Stimulated activated CD8-positive, alpha-beta memory T cell treated with anti-CD3 and anti-CD28 coated beads, Interleukin-7, amount 100 ng/mL, for 4 hours (primary cell): ENCODE results near the gene PACS2.

Source experiments
- DNase-seq, 2 donors: peaks; one replicate each; pipeline ENCODE4 v3.0.0-alpha.2; 2020; ENCODE audit warnings: low read depth in 2 of 2

The PACS2 gene

DNA sequence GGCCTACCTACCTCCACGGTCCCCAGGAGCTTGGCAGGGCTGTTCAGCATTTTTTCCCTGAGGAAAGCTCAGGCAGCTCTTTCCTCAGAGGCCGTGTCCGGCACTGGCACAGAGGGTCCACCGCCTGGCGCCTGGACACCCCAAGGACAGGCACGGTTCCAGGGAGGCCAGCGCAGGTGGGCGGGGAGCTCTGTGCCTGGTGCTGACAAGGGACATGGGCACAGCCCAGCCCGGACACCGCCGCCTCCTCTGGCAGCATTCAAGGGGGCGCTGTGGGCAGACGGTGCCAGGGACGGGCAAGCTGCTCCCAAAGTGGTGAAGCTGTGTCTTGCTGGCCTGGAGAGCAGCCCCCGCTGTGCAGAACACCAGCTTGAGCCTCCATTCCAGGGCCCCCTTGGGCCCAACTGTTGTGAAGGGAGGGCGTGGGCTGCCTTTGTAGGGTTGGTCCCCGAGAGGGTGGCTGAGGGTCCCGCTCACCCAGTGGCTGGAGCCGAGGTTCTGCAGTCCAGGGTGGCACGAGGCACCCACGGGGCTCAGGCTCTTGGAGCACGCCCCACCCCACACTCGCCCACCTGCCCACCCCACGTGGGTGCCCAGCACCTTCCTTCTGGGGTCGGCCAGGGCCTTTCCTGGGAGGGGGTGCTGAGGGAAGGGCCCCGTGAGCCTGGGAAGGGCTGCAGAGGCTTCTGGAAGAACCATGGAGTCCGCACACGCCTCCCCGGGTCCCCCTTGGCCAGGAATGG is 54.5 kb downstream of the PACS2 start:
- no peak for DNase-seq

DNA sequence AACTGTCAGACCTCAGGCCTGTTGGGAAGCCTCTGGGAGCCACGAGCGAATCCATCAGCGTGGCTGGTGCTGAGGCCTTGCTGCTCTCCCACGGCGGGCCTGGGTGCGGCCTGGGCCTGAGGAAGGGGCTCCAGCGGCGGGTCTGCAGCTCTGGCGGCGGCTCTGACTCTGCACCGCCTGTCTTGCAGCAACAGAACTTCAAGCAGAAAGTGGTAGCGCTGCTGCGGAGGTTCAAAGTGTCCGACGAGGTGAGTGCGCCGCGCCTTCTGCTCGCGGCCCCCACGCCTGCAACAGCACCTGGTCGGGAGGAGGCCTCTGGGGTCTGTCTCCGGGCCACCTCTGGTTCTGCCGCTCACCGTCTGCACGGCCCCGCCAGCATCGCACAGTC is 55.1 kb downstream of the PACS2 start:
- no peak for DNase-seq

DNA sequence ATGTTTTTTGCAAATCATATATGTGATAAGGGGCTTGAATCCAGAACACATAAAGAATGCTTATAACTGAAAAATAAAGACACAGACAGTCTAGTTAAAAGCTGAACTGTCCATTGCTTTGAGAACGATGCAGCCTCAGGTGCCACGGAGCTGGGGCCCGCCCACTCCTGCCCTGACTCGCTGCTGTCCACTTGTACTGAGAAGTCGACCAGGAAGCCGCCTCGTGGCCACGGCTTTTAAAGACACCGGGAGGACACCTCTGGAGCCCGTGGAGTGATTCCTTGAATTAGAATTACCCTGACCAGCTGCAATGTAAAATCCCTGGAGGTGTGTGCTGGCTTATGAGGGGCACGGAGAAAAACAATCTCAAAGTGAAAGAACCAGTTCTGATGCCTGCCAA is 59.8 kb downstream of the PACS2 start:
- DNase-seq: no peak

DNA sequence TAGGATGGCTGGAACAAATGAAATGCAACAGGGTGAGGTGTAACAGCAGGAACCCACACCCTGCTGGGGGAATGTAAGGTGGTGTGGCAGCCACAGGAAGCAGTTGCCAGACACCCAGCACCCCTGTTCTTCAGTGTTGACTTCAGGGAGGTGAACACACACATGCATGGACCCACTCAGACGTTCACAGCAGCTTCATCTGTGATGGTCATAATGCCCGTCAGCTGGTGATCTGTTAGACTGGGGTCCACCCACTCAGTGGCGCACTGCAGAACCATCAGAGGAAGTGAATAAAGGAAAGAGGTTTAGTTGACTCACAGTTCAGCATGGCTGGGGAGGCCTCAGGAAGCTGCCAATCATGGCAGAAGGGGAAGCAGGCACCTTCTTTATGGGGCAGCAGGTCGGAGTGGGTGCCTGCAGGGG is 61.1 kb downstream of the PACS2 start:
- peak; percentile 26 for DNase-seq

DNA sequence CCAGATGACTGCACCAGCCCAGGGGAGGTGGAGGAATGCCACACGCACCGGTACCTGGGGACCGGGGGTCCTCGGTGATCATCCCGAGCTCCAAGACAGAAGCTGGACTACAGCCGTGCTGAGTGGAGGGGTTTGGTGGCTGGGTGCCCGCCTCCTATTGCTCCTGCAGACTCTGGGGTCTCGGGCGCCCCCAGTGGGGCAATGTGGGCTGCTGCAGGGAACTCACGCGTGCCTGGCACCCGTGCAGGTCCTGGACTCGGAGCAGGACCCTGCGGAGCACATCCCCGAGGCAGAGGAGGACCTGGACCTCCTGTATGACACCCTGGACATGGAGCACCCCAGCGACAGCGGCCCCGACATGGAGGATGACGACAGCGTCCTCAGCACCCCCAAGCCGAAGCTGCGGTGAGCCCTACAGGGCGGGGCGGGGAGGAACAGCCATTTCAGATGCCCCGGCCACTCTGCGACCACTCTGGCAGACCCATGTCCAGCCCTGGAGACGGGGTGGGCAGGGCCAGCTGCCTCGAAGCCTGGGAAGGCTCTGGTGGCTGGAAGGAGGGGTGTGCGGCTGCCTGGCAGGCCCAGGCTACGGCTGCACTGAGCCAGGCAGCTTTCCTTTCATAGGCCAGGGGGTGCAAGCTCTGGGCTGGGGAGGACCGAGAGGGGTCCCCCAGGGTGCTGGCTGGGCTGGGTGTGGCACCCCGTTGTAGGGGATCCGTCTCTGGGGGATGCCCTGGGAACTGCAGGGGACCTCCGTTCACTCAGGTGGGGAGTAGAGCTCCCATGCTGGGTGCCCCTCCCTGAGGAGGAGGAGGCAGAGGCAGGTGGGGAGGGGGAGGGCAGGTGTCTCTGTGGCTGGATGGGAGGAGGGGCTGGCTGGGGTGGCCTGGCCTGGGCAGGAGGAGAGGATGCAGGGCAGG is 62.2 kb downstream of the PACS2 start:
- no peak for DNase-seq

DNA sequence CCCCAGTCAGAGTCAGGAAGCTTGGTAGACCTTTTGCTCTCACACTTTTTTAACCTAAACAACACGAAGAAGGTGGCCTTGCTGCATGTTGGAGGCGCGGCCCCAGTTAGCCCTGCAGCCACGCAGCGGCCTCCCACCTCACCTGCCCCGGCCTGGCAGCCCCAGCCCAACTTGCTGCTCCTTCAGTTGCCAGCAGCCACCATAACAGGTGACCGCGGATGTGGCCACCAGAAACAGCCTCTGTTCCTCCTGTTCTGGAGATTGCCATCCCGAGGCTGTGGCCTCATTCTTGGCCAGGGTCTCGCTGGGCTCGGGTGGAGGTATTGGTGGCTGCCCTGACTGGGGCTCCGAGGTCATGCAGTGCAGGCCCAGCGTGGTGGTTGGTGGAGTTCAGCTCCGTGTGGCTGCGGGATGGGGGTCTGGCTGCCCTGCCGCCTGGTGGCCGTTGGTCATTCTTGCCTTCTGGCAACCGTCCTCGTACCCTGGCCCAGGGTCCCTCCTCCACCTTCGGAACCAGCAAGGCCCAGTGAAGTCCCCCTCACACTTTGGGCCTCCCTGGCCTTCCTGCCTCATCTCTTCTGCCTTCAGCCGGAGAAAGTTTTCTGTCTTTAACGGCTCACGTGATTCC is 63.1 kb downstream of the PACS2 start:
- no peak for DNase-seq

DNA sequence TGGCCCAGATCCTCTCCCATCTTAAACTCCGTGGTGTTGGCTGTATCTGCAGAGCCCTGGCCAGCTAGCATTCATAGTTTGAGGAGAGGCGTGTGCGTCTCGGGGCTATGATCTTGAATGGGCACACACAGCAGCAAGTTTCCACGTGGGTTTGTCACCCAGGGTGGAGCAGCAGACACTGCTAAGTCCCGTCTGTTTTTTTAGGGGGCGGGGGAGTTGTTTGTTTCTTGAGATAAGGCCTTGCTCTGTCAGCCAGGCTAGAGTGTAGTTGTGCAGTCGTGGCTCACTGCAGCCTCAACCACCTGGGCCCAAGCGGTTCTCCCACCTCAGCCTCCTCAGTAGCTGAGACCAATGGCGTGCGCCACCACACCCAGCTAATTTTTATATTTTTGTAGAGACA is 63.7 kb downstream of the PACS2 start:
- no peak for DNase-seq

DNA sequence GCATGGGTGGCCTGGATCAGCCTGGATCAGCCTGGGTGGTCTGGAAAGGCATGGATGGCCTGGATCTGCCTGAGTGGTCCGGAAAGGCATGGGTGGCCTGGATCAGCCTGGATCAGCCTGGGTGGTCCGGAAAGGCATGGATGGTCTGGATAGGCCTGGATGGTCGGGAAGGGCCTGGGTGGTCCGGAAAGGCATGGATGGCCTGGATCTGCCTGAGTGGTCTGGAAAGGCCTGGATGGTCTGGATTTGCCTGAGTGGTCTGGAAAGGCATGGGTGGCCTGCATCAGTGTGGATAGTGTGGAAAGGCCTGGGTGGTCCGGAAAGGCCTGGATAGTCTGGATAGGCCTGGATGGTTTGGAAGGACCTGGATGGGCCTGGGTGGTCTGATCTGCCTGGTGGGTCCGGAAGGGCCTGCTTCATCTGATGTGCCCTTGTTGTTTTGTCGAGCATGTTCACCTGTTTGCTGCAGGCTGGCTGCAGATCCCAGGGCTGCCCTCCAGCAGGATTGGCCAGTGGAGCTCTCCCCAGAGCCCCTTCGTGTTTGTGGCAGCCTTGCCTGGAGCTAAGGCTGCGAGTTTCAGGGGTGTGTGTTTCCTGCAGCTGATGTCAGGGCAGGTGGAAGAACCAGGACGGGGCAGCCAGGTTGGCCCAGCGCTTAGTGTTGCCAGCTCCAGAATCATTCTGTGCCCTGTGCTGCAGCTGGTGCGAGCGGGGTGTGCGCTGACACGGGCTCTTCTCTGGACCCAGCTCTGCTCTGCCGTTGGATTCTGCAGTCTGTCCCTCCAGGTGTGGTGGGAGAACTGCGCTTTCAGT is 64.5 kb downstream of the PACS2 start:
- no peak for DNase-seq

DNA sequence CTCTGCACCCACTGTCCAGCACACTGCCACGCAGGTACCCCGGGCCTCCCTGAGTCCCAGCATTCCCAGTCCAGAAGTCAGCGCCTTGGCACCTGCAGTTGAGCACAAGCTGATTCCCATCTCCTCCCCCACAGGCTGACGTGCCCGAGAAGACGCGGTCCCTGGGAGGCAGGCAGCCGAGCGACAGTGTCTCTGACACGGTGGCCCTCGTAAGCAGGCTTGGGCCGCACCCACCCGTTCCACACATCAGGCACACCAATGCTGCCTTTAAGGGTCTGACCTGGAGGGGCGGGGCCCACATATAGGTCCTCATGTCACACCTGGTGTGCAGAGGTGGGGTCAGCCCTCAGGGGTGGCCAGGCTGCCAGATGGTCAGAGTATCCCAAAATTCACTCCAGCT is 65.4 kb downstream of the PACS2 start:
- DNase-seq: no peak

DNA sequence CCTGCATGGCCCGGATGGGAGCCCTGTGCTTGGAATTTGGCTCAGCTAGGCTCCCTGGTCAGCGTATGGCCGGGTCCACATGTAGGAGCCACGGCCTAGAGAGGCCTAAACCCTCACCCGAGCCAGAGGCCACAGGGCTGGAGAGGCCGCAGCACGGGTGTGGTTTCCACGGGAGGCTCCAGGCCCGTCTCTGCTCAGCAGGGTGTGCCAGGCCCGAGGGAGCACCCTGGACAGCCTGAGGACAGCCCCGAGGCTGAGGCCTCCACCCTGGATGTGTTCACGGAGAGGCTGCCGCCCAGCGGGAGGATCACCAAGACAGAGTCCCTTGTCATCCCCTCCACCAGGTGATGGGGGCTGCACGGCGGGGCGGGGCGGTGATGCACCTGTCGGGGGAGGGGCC is 66.2 kb downstream of the PACS2 start:
- DNase-seq: no peak

DNA sequence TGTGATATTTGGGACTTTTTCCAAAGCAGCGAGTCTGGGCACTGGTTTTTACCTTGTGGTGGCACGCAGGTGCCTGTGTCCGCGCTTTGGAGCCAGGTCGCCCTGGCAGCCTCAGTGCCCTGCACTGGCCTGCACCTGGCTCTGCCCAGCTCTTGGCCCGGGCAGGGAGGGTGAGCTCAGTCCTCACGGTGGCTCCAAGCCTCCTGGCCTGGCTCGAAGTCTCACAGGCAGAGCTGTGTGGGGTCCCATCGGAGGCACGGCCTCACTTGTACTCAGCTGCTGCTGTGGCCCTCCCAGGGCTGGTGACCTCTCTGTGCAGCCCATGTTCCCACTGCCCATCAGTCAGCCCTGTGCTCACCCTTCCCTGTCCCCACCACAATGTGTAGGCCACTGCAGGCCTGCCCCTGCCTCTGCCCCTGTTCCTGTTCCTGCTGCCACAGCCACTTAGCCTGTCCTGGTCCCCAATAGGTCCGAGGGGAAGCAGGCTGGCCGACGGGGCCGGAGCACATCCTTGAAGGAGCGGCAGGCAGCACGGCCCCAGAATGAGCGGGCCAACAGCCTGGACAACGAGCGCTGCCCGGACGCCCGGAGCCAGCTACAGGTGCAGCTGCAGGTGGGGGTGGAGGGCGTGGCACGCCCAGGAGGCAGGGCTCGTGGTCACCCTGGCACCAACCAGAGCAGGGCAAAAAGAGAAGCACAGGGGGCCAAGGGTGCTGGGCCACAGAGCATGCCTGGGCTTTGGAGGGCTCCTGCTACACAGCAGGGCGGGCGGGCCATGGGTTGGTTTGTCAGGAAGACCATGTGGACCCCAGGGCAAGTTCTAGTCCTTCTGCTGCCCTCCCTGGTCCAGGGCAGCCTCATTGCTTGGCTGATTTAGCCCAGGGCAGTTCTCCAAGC is 67.1 kb downstream of the PACS2 start:
- no peak for DNase-seq

DNA sequence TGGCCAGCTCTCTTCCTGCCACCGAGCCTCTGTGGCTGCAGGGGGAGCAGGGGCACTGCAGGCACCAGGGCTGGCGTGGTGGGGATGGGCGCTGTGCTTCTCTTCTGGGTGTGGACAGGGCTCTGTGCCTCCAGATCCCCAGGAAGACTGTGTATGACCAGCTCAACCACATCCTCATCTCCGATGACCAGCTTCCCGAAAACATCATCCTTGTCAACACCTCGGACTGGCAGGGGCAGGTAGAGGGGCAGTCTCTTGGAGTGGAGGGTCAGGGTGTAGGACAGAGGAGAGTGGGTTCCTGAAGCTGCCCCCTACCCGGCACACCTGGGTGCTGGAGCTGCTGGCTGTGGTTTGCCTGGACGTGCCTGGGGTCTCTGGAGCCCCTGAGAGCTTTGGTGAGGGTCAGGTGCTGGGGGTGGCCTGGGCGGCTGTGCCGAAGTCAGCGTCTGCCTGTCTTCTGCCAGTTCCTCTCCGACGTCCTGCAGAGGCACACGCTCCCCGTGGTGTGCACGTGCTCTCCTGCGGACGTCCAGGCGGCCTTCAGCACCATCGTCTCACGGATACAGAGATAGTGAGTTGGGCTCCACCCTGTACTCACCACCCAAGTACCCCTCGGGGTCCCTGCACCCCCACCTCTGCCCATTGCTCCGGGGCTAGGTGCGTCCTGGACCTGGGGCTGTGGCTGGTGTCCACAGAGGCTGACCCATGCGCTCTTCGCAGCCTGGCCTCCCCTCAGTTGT is 68.0 kb downstream of the PACS2 start:
- DNase-seq: no peak

DNA sequence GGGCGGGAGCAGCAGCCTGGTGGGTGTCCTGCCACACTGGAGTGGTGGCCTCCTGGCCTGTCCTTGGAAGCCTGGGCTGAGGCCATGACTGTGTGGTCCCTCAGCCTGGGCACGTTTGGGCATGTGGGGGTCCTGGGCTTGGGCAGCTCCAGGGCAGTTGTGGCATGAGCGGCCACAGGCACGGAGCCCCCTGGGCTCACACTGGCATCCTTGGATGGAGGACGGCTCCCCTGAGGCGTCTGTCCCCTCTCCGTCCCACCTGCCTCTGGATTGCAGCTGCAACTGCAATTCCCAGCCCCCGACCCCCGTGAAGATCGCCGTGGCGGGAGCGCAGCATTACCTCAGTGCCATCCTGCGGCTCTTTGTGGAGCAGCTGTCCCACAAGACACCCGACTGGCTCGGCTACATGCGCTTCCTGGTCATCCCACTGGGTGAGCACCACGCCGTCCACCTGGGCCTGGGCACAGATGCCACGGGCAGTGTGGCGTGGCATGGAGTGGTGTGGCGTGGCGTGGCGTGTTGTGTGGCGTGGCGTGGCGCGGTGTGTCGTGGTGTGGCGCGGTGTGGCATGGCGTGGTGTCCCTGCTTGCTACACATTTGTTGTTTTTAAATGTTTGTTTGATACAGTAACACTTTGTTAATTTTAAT is 68.7 kb downstream of the PACS2 start:
- DNase-seq: no peak

DNA sequence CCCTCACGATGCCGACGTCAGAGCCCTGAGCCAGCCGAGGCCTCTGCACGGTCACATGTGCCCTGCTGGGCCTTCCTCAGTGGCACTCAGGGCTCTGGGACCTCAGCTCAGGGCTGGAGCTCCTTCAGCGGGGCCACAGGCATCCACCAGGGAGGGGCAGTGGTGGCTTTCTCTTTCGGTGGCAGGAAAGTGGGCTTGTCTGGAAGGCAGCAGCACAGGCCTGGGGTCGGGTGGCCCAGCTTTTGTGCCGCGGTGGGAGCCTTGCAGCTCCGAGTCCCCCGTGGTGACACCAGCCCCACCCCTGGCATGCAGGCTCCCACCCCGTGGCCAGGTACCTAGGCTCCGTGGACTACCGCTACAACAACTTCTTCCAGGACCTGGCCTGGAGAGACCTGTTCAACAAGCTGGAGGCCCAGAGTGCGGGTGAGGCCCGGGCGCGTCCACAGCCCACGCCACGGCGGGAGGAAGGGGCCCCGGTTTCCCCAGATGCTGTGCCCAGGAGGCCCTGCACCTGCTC is 69.6 kb downstream of the PACS2 start:
- no peak for DNase-seq

DNA sequence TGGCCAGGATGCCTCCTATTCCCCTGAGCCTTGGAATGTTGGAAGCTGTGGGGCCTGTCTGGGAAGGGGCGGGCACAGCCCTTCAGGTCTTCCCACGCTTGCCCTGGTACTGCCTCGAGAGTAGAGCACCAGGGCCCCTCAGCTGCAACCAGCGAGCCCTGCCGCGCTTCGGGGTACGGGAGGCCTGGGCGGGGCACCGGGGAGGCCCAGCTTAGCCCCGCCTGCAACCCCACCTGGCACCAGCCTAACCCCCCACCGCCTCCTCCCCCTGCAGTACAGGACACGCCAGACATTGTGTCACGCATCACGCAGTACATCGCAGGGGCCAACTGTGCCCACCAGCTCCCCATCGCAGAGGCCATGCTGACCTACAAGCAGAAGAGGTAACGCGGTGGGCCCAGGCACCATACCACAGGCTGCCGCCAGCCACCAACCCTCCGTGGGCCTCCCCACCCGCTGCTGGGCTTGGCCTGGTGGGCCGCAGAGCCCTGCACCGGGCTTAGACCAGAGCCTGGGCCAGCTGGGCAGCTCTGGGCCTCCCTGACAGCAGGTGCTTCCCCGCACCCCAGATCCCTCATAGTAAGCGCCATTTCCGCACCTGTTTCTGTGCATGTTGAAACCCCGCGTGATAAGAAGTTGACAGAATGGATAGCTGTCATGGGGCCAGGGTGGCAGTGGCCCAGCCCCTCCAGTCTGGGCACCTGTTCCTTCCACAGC is 70.2 kb downstream of the PACS2 start:
- DNase-seq: no peak

DNA sequence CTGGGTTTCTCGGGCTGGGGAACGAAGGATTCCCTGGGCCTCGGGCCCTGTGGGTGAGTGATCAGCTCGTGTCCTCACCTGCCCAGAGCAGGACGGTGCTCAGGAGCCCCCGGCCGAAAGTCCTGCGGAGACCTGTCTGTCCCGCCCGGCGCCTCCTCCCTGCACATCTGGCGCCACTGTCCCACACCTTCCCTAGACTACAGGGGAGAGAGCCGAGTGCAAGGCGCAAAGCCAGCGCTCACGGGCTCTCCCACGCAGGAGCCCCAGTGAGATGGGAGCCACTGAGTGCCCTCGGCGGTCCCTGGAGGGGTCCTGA is 70.7 kb downstream of the PACS2 start:
- no peak for DNase-seq

DNA sequence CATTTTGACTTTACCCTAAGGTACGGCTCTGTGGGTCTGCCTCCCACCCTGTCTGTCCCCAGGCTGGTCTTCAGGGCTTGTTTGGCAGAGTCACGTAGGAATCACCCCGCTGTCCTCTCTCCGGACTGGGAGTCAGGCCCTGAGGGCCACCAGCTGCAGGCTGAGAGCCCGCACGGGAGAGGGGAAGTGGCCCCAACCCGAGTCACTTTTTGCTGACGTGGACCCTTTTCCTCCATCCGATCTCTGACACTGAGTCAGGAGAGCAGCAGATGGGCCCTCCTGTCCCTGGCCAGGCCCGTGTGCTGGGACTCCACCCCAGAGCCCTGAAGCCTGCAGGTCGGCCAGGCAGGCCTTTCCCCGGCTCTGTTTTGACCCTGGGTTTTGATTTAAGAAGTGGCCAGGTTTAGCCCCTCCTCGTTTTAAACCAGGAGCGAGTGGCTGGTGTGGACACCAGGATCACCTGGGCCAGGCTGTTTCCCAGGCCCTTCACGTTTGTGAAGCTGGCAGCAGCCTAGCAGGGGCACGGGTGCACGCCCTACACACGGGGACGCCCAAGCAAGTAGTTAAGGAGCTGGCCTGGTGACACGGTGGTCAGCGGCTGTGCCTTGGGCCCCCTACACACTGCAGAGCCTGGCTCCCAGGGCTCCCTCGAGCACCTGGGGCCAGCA is 71.3 kb downstream of the PACS2 start:
- no peak for DNase-seq
